CD8-positive, alpha-beta memory T cell (primary cell): ENCODE results near the gene JAKMIP3. TPM values are rescaled to one million over a fixed set of nuclear protein-coding genes. Genes with fewer than 3 reads are reported as not detected.
A peak's percentile ranks its signal among the peaks of the same experiment; 100 is the strongest.

ENCODE experiments used
- CTCF ChIA-PET: fragments of 350-600 bp; sonication (Branson Sonifier 250); formaldehyde crosslinking; loops from one replicate; lab custom pipeline; 2021; ENCODE audit warnings: antibody characterized with exemption; lab: Charles Lee
- POLR2A ChIA-PET: fragments of 350-600 bp; sonication (Branson Sonifier 250); formaldehyde crosslinking; loops from one replicate; lab custom pipeline; 2021; ENCODE audit warnings: antibody characterized with exemption; lab: Charles Lee
- DNase-seq, 5 donors: peaks; one replicate each; pipeline versions ENCODE4 v3.0.0 to v3.0.0-alpha.2; 2020 to 2022; ENCODE audit warnings: mixed read lengths in 1 of 5
- H3K27ac ChIP-seq: one replicate; pipeline ENCODE4 v1.7.0; 2013; ENCODE audit warnings: low read depth, mild to moderate bottlenecking, low read length, moderate library complexity
- H3K27me3 ChIP-seq: 2 replicates; pipeline ENCODE4 v1.7.0; 2013; ENCODE audit warnings: low read length, mild to moderate bottlenecking; ENCODE audit not compliant: insufficient read depth, poor library complexity, severe bottlenecking
- H3K36me3 ChIP-seq: 2 replicates; pipeline ENCODE4 v1.7.0; 2013; ENCODE audit warnings: mild to moderate bottlenecking, low read length, moderate library complexity; ENCODE audit not compliant: insufficient read depth
- H3K4me1 ChIP-seq: 2 replicates; pipeline ENCODE4 v1.7.0; 2013; ENCODE audit warnings: mild to moderate bottlenecking, low read length, moderate library complexity; ENCODE audit not compliant: insufficient read depth
- H3K4me3 ChIP-seq: 2 replicates; pipeline ENCODE4 v1.7.0; 2013; ENCODE audit warnings: mild to moderate bottlenecking, low read length
- H3K9me3 ChIP-seq: 2 replicates; pipeline ENCODE4 v1.7.0; 2013; ENCODE audit warnings: mild to moderate bottlenecking, low read length
- H3K27ac Mint-ChIP-seq, 8 donors: one replicate each; pipeline ENCODE4 v1.8.0; 2020 to 2021; ENCODE audit warnings: mixed read lengths in 8 of 8, mild to moderate bottlenecking in 6 of 8, inconsistent platforms in 3 of 8, moderate library complexity in 3 of 8
- H3K27me3 Mint-ChIP-seq, 2 donors: one replicate each; pipeline ENCODE4 v1.8.0; 2020 to 2021; ENCODE audit warnings: mixed read lengths in 2 of 2, mild to moderate bottlenecking in 1 of 2, moderate library complexity in 1 of 2
- H3K36me3 Mint-ChIP-seq, 3 donors: one replicate each; pipeline ENCODE4 v1.8.0; 2020 to 2021; ENCODE audit warnings: mixed read lengths in 3 of 3, inconsistent platforms in 1 of 3, mild to moderate bottlenecking in 1 of 3
- H3K4me1 Mint-ChIP-seq, 3 donors: one replicate each; pipeline ENCODE4 v1.8.0; 2020 to 2021; ENCODE audit warnings: mixed read lengths in 3 of 3, inconsistent platforms in 1 of 3, mild to moderate bottlenecking in 1 of 3
- H3K4me3 Mint-ChIP-seq, 7 donors: one replicate each; pipeline ENCODE4 v1.8.0; 2020 to 2021; ENCODE audit warnings: mixed read lengths in 7 of 7, mild to moderate bottlenecking in 6 of 7, moderate library complexity in 4 of 7, inconsistent platforms in 2 of 7
- H3K9me3 Mint-ChIP-seq, 5 donors: one replicate each; pipeline ENCODE4 v1.8.0; 2020 to 2022; ENCODE audit warnings: mixed read lengths in 5 of 5, mild to moderate bottlenecking in 3 of 5, moderate library complexity in 2 of 5, inconsistent platforms in 1 of 5
- polyA plus RNA-seq: library from polyadenylated mRNA; unstranded; fragments of 300-500 nt; fragmentation: Illumina TruSeq; gene quantifications from one replicate; pipeline ENCODE4 v1.2.3, GENCODE V29; 2021
- total RNA-seq, 2 experiments: library from RNA; stranded (reverse); gene quantifications; one replicate each; pipeline ENCODE4 v1.2.3, GENCODE V29; 2021

The JAKMIP3 gene
- total and polyA plus RNA-seq, 3 experiments from 2014 or later = 0.09 to 0.13 TPM; not detected in 1

DNA sequence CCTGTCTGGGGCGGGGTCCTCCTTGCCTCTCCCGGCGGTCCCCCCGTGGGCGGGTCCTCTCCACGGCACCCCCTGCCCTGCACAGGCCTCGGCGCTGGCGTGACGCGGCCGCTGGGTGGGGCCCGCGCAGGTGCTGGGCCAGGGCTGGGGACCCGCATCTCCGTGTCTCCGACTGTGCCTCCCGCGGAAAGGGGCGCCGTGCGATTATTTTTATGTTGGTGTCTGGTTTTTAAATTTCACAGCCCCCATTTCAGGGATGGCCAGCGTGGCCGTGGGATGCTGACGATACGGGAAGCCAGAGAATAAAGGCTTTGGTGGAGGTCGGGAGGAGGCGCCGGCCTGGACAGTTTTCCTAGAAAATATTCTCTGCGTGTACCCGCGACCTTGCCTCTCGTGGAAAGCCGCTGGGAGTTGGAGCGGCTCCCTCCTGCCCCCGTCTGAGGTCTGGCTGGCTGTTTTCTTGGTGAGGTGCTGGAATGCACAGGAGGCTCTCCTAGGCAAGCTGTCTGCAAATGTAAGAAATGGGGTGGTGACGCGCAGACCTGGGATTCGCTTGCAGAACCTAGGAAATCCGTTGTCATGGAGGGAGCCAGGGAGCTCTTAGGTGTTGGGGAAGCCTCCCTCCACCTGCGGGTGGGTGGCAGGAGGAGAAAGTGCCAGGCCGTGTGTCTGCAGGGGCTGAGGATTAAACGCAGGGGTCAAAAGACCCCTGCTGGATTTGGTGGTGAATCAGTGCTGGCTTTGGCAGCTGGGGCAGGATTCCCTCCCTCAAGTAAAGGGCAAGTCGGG, 28.7 kb upstream of the JAKMIP3 start:
- H3K27ac Mint-ChIP-seq = no peak overlapping the region
- no peak for DNase-seq

GRCh38 chr10:132037676-132037975, 28.1 kb upstream of the JAKMIP3 start:
- H3K4me3 Mint-ChIP-seq = peak overlapping the region in 2 of 7 donors; percentile 3 to 24
- H3K27me3 Mint-ChIP-seq = peaks cover 53 to 62% of the 10 kb centered on the region in 2 donors
- H3K27ac Mint-ChIP-seq = no peak overlapping the region
- Histone ChIP-seq H3K27me3 (peaks cover 10% of the 10 kb centered on the region), H3K4me1 (no peaks in the 10 kb centered on the region), H3K36me3 (no peaks in the 10 kb centered on the region), H3K9me3 (no peaks in the 10 kb centered on the region), H3K27ac (no peak overlapping the region), H3K4me3 (no peak overlapping the region)
- ChIA-PET CTCF (no interaction called here), POLR2A (no interaction called here)
- peaks cover 3 to 16% (median 8%) of the 10 kb centered on the region in 3 donors for H3K4me1 Mint-ChIP-seq
- H3K9me3 Mint-ChIP-seq = no peaks in the 10 kb centered on the region
- H3K36me3 Mint-ChIP-seq = no peaks in the 10 kb centered on the region
- no peak for DNase-seq

More for the DNA sequence above, 28.7 kb upstream of the JAKMIP3 start:
- H3K27me3 ChIP-seq = peaks cover 10% of the 10 kb centered on the region
- H3K4me3 Mint-ChIP-seq = peak overlapping the region in 5 of 7 donors; percentile 3 to 50 (median 27)
- POLR2A ChIA-PET = no interaction called here
- H3K4me1 ChIP-seq = no peaks in the 10 kb centered on the region
- no peak overlapping the region for H3K4me3 ChIP-seq
- no peaks in the 10 kb centered on the region for H3K36me3 Mint-ChIP-seq
- H3K4me1 Mint-ChIP-seq = peaks cover 3 to 16% (median 8%) of the 10 kb centered on the region in 3 donors
- no peaks in the 10 kb centered on the region for H3K9me3 ChIP-seq
- peaks cover 55 to 61% of the 10 kb centered on the region in 2 donors for H3K27me3 Mint-ChIP-seq
- no peak overlapping the region for H3K27ac ChIP-seq
- no peaks in the 10 kb centered on the region for H3K36me3 ChIP-seq
- CTCF ChIA-PET = no interaction called here
- no peaks in the 10 kb centered on the region for H3K9me3 Mint-ChIP-seq

- peaks cover 44 to 53% of the 10 kb centered on the region in 2 donors for H3K27me3 Mint-ChIP-seq
These were observed 26.4 kb upstream of the JAKMIP3 start for GRCh38 chr10:132039371-132039770.

DNA sequence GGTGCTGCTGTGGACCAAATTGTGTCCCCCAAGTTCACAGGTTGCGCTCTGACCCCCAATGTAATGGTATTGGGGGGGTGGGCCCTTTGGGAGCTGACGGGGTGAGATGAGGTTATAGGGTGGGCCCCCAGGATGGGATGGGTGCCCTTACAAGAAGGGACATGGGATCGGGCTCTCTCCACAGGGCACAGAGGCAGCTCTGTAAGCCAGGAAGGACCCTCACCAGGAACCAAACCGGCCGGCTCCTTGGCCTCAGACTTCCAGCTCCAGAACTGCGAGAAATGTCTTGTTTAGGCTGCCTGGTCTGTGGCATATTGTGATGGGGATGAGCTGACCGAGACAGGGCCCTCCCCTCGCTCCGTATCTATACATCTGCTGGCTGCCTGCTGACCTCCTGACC, 25.7 kb upstream of the JAKMIP3 start:
- no peaks in the 10 kb centered on the region for H3K4me1 ChIP-seq
- Mint-ChIP-seq H3K27ac (no peak overlapping the region), H3K27me3 (peaks cover 39 to 53% of the 10 kb centered on the region in 2 donors), H3K4me1 (peaks cover 3 to 16% (median 7%) of the 10 kb centered on the region in 3 donors), H3K36me3 (no peaks in the 10 kb centered on the region), H3K9me3 (no peaks in the 10 kb centered on the region), H3K4me3 (no peak overlapping the region)
- H3K27me3 ChIP-seq = peaks cover 8% of the 10 kb centered on the region
- H3K27ac ChIP-seq = no peak overlapping the region
- ChIA-PET POLR2A (no interaction called here), CTCF (no interaction called here)
- no peaks in the 10 kb centered on the region for H3K9me3 ChIP-seq
- no peak overlapping the region for H3K4me3 ChIP-seq
- no peaks in the 10 kb centered on the region for H3K36me3 ChIP-seq
- DNase-seq = no peak

More at GRCh38 chr10:132039371-132039770, 26.4 kb upstream of the JAKMIP3 start:
- H3K27me3 ChIP-seq = peaks cover 10% of the 10 kb centered on the region
- Mint-ChIP-seq H3K36me3 (no peaks in the 10 kb centered on the region), H3K4me3 (no peak overlapping the region), H3K27ac (no peak overlapping the region), H3K9me3 (no peaks in the 10 kb centered on the region), H3K4me1 (peaks cover 3 to 16% (median 8%) of the 10 kb centered on the region in 3 donors)
- ChIA-PET POLR2A (no interaction called here), CTCF (interaction anchor here (1.4 kb wide), 1 partner anchor 20 kb away, joined by 3 read pairs; no protein-coding TSS in a partner anchor)
- no peak overlapping the region for H3K4me3 ChIP-seq
- H3K4me1 ChIP-seq = no peaks in the 10 kb centered on the region
- no peaks in the 10 kb centered on the region for H3K9me3 ChIP-seq
- DNase-seq = no peak
- H3K27ac ChIP-seq = no peak overlapping the region
- no peaks in the 10 kb centered on the region for H3K36me3 ChIP-seq

- Histone ChIP-seq H3K27ac (no peak overlapping the region), H3K4me3 (no peak overlapping the region), H3K4me1 (no peaks in the 10 kb centered on the region), H3K36me3 (no peaks in the 10 kb centered on the region), H3K9me3 (no peaks in the 10 kb centered on the region), H3K27me3 (peaks cover 3% of the 10 kb centered on the region)
- H3K27ac Mint-ChIP-seq = no peak overlapping the region
- ChIA-PET POLR2A (no interaction called here), CTCF (interaction anchor here (1.9 kb wide), 1 partner anchor 18 kb away, joined by 6 read pairs; no protein-coding TSS in a partner anchor)
- H3K27me3 Mint-ChIP-seq = peaks cover 30 to 51% of the 10 kb centered on the region in 2 donors
- peaks cover 3 to 6% (median 5%) of the 10 kb centered on the region in 3 donors for H3K4me1 Mint-ChIP-seq
- no peak overlapping the region for H3K4me3 Mint-ChIP-seq
- no peak for DNase-seq
- H3K9me3 Mint-ChIP-seq = no peaks in the 10 kb centered on the region
- no peaks in the 10 kb centered on the region for H3K36me3 Mint-ChIP-seq
These were observed 24.4 kb upstream of the JAKMIP3 start for GRCh38 chr10:132041340-132041739.

DNA sequence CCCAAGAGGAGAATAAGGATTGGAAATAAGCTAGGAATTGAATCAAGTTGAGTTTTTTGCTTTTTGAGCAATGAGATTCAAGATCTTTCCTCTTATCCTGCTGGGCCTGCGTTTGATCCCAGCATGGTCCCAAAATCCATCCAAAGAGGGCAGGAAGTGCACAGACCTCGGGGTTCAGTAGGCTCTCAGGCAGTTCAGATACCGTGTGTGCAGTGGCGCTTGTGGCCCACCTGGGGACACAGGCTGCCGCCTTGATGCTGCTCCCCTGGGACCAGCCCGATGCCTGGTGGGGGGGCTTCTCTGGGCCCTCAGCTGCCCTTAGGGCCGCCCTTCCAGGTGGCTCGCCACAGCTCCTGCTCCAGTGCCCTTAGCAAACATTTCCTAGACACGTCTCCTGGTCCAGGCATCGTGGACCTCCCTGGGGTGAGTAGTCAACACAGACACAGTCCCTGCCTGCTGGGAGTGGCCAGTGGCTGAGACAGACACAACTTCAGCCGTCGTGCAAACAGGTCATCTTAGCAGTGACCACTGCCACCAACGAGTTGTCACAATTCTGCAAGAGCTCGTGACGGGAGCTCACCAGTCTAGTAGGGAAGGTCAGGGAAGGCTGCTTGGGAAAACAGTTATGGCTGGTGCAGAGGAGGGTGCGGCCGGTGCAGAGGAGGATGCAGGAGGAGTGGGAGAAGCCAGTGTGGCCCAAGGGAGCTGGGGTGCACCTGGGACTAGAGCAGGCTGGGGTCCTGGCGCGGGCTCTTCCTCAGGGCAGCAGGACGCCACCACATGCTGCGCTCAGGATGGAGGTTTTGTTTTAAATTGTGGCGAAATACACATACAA, 21.7 kb upstream of the JAKMIP3 start:
- no peaks in the 10 kb centered on the region for H3K9me3 ChIP-seq
- POLR2A ChIA-PET = no interaction called here
- CTCF ChIA-PET = no interaction called here
- H3K36me3 Mint-ChIP-seq = no peaks in the 10 kb centered on the region
- peaks cover 15 to 39% of the 10 kb centered on the region in 2 donors for H3K27me3 Mint-ChIP-seq
- no peaks in the 10 kb centered on the region for H3K4me1 Mint-ChIP-seq
- no peak overlapping the region for H3K4me3 ChIP-seq
- H3K27ac Mint-ChIP-seq = no peak overlapping the region
- no peaks in the 10 kb centered on the region for H3K4me1 ChIP-seq
- H3K27ac ChIP-seq = no peak overlapping the region
- no peak for DNase-seq
- H3K4me3 Mint-ChIP-seq = no peak overlapping the region
- H3K36me3 ChIP-seq = no peaks in the 10 kb centered on the region
- H3K9me3 Mint-ChIP-seq = no peaks in the 10 kb centered on the region
- H3K27me3 ChIP-seq = no peaks in the 10 kb centered on the region

DNA sequence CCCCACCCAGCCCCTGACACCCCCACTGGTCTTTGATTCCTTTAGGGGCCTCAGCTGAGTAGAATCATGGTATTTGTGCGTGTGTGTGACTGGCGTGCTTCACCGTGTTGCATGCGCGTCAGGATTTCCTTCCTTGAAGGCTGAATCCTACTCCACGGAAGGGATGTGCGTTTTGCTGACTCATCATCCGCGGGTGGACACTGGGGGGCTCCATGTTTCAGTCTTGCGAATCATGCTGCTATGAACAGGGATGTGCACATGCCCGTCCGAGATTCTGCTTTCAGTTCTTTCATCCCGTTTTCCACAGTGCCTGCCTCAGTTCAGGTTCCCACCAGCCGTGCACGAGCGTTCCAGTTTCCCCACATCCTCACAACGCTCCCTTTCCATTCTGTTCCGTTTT, 20.9 kb upstream of the JAKMIP3 start:
- Mint-ChIP-seq H3K4me1 (no peaks in the 10 kb centered on the region), H3K9me3 (no peaks in the 10 kb centered on the region), H3K27ac (no peak overlapping the region), H3K4me3 (no peak overlapping the region), H3K36me3 (no peaks in the 10 kb centered on the region), H3K27me3 (peaks cover 18 to 46% of the 10 kb centered on the region in 2 donors)
- CTCF ChIA-PET = no interaction called here
- DNase-seq = no peak
- Histone ChIP-seq H3K9me3 (no peaks in the 10 kb centered on the region), H3K27ac (no peak overlapping the region), H3K4me1 (no peaks in the 10 kb centered on the region), H3K36me3 (no peaks in the 10 kb centered on the region), H3K4me3 (no peak overlapping the region), H3K27me3 (no peaks in the 10 kb centered on the region)
- POLR2A ChIA-PET = no interaction called here

- ChIA-PET CTCF (interaction anchor here (0.8 to 1.0 kb wide), 2 partner anchors 23 to 74 kb away, joined by 3 read pairs; no protein-coding TSS in a partner anchor), POLR2A (no interaction called here)
- H3K27ac Mint-ChIP-seq = no peak overlapping the region
- no peaks in the 10 kb centered on the region for H3K4me1 ChIP-seq
- no peaks in the 10 kb centered on the region for H3K9me3 ChIP-seq
- no peak for DNase-seq
- H3K9me3 Mint-ChIP-seq = peaks cover 0 to 2% (median 0%) of the 10 kb centered on the region in 5 donors
- H3K4me1 Mint-ChIP-seq = no peaks in the 10 kb centered on the region
- no peaks in the 10 kb centered on the region for H3K36me3 ChIP-seq
- H3K4me3 ChIP-seq = no peak overlapping the region
- H3K27me3 ChIP-seq = no peaks in the 10 kb centered on the region
- peaks cover 17 to 49% of the 10 kb centered on the region in 2 donors for H3K27me3 Mint-ChIP-seq
- no peak overlapping the region for H3K4me3 Mint-ChIP-seq
- H3K27ac ChIP-seq = no peak overlapping the region
- H3K36me3 Mint-ChIP-seq = no peaks in the 10 kb centered on the region
These were observed 20.4 kb upstream of the JAKMIP3 start for GRCh38 chr10:132045324-132045723.
